ENCODE measurements around the gene AIP.
"Not testable (repeated sequence)": the region's sequence is repeated elsewhere in the genome, so short reads cannot be mapped to it uniquely, and the experiment has no call there.

AIP gene

GRCh38 chr11:67469508-67469811 is 13.4 kb upstream of the AIP start:
- no peak for DNase-seq

DNA sequence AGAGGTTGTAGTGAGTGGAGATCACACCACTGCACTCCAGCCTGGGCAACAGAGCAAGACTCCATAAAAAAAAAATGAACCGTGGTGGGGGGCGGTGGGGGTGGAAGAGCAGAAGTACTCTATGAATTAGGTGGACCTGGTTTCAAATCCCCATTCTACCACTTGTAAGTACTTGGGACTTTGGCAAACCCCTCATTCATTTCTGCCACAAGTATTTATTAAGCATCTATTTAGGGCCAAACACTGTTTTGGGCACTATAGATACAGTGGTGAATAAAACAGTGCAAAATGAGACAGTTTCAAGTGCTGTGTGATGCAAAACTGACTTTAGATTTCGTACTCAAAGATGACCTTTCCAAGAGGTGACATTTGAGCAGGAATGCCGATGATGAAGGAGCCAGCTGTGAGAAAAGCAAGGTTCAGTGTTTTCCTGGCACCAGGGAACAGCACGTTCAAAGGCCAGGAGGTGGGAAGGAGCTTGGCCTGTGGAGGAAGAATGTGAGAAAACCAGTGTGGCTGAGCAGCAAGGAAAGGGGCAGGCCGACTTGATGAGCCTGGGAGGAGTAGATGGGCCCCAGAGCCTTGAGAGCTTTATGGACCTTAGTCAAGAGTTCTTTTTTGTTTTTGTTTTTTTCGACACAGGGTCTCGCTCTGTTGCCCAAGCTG is 12.4 kb upstream of the AIP start:
- DNase-seq: no peak

DNA sequence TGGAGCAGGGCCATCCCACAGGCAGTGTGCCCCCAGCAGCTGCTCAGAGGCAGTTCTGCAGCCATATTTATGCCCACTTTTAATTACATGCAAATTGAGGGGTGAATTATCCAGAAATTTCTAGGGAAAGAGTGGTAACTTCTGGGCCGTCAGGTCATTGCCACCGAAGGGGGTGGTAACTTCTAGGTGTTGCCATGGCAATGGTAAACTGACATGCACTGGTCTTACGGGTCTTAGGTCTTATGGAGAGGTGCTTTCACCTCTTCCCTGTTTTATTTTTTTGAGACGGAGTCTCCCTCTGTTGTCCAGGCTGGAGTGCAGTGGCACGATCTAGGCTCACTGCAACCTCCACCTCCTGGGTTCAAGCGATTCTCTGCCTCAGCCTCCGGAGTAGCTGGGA is 9.9 kb upstream of the AIP start:
- no peak for DNase-seq

GRCh38 chr11:67476692-67477091 is 6.1 kb upstream of the AIP start:
- DNase-seq: not testable (repeated sequence)

DNA sequence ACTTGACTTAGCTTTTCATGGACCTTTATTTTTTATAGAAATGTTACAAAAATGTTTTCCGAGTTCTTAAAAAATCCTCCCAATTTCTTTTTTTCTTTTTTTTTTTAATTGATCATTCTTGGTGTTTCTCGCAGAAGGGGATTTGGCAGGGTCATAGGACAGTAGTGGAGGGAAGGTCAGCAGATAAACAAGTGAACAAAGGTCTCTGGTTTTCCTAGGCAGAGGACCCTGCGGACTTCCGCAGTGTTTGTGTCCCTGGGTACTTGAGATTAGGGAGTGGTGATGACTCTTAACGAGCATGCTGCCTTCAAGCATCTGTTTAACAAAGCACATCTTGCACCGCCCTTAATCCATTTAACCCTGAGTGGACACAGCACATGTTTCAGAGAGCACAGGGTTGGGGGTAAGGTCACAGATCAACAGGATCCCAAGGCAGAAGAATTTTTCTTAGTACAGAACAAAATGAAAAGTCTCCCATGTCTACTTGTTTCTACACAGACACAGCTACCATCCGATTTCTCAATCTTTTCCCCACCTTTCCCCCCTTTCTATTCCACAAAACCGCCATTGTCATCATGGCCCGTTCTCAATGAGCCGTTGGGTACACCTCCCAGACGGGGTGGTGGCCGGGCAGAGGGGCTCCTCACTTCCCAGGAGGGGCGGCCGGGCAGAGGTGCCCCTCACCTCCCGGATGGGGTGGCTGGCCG is 5.3 kb upstream of the AIP start:
- DNase-seq: not testable (repeated sequence)

DNA sequence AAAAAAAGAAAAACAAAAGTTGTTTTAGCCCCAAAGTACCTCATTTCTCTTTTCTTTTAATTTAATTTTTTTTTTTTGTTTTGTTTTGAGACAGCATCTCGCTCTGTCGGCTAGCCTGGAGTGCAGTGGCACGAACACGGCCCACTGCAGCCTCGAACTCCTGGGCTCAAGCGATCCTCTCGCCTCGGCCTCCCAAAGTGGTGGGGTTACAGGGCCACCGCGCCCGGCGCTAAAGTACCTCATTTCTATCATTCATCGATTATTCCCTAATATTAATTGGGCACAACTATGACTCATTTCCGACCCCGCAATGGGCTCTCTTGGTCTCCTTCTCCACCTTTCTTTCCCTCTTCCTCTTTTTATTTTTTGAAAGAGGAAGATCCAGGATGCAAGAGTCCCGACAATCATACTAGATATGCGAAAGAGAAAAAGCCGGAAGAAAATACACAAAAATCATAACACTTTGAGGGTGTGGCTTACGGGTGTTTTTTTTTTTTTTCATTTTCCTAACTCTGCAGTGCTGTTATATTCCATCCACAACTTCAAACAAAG is 475 bp upstream of the AIP start:
- no peak for DNase-seq

DNA sequence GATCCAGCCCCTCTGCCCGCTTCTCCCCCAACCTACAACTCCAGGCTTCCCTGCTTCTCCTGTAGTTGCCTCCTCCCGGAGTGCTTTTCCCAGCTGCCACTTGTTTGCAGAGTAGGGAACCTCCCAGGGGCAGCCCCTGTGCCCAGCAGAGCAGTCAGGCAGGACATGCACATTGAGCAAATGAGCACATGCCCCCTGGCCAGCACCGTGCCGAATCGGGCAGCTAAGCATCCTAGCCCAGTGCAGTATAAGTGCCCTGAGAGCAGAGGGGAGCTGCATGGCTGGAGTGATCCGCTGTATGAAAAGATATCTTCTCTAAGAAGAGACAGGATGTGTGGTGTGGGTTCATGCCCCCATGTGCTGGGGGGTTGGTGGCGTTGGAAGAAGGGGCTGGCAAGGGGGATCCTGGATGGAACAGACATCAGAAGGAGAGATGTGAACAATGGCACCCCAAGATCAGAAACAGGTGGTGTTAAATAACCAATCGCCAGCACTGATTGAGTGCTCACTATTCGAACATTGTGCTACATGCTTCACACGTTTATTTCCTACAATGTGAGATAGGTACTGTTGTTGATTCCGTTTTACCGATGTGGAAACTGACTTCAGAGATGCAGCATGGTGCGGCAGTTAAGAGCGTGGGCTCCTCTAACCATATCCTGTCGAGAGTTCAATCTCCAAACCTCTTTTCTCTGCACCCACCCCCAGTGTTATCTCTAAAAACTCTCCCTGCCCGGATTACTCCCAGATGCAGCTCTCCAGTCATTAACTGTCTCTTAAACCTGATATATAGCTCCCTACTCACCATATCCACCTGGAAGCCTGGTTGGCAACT is 1.2 kb downstream of the AIP start:
- no peak for DNase-seq

- peak; percentile 52 for DNase-seq
These were observed 2.1 kb downstream of the AIP start for GRCh38 chr11:67484847-67485311.

DNA sequence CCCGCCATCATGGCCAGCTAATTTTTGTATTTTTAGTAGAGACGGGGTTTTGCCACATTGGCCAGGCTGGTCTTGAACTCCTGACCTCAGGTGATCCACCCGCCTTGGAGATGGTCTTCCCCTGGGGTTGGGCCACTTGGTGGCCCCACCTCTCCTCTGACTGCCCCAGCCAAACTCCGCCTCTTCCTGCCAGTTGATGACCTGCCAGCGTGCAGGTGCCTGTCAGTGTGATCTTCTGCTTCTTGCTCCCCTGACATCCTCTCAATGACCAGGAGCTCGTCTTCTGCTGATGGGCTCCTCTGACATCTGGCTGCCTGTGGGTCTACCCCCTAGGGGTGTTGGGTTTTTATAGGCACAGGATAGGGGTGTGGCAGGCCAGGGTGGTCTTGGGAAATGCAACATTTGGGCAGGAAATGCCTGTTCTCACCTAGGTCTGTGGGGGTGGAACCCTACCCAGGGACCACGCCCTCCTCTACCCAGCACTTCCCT is 3.1 kb downstream of the AIP start:
- not testable (repeated sequence) for DNase-seq

DNA sequence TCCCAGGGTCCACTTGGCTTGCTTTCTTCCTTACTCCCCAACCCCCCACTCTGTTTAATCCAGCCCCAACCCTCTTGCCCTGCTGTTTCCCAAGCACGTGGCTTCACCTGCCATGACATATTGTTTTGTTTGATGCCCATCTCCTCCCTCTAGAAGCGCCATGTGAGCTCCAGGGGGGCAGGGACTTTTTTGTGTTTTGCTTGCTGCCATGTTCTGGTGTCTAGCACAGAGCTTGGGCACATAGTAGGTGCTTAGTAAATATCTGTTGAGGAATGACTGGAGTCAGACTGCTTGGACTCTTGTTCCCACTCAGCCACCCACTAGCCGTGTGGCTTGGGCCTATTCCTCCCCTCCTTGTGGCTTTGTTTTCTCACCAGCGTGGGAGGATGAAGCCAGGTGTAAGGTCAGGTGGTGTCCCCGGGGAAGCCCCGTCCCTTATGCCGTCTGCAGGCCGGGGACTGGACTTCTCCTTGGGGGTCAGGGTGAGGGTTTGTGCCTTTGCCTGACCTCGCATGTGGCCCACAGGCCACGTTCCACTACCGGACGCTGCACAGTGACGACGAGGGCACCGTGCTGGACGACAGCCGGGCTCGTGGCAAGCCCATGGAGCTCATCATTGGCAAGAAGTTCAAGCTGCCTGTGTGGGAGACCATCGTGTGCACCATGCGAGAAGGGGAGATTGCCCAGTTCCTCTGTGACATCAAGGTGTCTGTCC is 3.8 kb downstream of the AIP start:
- no peak for DNase-seq

DNA sequence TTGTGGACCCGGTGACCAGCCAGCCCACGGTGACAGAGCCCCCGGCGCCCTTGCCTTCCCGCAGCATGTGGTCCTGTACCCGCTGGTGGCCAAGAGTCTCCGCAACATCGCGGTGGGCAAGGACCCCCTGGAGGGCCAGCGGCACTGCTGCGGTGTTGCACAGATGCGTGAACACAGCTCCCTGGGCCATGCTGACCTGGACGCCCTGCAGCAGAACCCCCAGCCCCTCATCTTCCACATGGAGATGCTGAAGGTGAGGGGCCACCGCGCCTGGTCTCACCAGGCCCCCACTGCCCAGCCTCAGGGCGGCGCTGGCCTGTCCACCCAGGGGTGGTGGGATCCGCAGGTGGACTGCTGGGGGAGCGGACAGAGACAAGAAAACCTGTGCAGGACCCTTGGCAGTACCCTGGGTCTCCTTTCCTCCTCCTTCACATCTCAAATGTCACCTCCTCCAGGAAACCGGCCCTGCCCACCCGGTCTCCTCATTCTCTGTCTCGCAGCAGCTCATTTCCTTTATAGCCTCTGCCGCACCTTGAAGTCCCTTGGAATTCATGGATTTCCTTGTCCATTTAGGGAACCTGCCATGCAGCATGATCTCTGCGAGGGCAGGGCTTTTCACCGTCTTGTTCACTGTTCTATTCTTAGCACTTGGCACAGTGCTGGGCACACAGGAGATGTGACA is 6.5 kb downstream of the AIP start:
- DNase-seq: no peak

- DNase-seq: no peak
These were observed 7.3 kb downstream of the AIP start for GRCh38 chr11:67489885-67490726.

- no peak for DNase-seq
These were observed 7.9 kb downstream of the AIP start for GRCh38 chr11:67490727-67491065.

DNA sequence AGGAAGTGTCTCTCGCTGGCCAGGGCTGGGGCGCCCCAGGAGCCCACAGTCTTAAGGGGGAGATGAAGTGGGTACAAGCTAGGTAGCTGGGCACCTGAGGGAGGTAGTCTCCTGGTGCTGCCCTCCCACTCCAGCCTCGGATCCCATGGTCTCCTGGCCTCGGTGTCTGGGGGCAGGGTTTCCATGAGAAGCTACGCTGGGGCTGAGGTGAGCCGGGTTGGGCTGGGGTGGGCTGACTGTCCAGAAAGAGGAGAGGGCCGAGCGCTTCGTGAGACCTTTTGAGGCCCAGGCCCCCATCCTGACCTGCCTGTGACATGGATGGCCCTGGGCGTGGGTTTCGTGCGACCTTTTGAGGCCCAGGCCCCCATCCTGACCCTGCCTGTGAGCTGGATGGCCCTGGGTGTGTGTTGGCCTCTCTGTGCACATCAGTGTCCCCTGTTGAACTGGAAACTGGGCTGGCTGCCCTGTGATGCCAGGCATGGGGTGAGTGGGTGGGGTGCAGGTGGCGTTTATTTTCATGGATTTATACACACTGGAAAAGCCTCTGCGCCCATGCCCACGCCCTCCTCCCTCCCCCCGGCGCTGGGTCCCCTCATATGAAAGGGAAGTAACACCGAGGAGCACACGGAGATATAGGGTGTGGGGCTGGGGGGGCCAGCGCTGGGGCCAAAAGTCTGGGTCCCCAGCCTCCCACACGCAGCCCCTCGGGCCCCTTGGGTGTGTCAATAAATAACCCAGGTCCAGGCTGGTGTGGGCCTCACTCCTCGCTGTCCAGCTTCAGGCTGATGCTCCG is 8.6 kb downstream of the AIP start:
- DNase-seq: no peak

- DNase-seq: no peak
These were observed 9.4 kb downstream of the AIP start for GRCh38 chr11:67492069-67492727.

- DNase-seq: no peak
These were observed 10.1 kb downstream of the AIP start for GRCh38 chr11:67492801-67493547.

DNA sequence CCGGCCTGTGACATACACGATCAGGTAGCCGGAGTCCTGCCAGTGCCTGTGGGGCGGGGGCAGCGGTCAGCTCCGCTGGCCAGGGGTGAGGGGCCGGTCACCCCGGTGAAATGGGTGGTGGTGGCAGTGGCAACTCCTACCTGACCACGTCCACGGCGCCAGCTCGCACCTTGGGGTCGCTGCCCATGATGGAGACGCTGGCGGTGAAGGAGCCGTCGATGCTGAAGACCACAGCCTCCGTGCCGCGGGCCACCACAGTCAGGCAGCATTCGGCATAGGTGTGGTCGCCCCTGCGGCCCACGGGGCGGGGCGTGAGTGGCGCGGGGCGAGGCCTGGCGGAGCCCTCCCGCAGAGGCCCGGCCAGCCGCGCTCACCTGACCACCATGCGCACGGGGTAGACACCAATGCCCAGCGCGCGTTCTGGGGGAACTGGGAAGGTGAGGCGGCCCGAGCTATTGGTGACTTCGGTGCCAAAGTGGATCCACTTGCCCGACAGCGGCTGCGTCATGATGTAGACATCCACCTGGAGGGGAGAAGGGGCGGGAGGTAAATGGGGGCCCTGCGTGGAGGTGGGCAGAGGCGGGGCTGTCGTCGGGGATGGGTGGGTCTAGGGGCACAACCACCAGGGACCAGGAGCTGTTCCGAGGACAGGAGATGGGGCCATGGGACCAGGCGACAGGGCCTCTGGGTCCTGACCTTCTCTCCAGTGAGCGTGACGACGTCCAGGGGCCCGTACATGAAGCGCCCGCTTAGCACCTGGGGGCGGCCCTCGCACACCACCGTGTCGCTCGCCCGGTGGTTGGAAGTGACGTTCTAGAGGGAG is 10.9 kb downstream of the AIP start:
- no peak for DNase-seq

Measured in T-helper 9 cell (primary cell).